GM18909 (cell line): ENCODE results near the gene RPS6KC1.
"Not testable (repeated sequence)": the region's sequence is repeated elsewhere in the genome, so short reads cannot be mapped to it uniquely, and the experiment has no call there.

Source experiments
- ATAC-seq: cut with Tn5 transposase; IDR thresholded peaks from one replicate; pipeline ENCODE4 v1.9.1; 2021; ENCODE audit warnings: mild to moderate bottlenecking; ENCODE audit not compliant: unreplicated experiment, poor library complexity

Gene RPS6KC1

DNA sequence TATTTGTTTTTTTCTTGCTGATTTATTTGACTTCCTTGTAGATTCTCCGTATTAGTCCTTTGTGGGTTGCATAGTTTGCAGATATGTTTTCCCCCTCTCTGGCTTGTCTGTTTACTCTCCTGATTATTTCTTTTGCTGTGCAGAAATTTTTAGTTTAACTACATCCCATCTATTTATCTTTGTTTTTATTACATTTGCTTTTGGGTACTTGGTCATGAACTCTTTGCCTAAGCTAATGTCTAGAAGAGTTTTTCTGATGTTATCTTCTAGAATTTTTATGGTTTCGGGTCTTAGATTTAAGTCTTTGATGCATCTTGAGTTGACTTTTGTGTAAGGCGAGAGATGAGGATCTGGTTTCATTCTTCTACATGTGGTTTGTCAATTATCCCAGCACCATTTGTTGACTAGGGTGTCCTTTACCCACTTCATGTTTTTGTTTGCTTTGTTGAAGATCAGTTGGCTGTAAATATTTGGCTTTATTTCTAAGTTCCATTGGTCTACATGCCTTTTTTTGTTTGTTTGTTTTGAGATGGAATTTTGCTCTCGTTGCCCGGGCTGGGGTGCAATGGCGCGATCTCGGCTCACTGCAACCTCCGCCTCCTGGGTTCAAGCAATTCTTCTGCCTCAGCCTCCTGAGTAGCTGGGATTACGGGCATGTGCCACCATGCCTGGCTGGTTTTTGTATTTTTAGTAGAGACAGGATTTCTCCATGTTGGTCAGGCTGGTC lies 145.4 kb downstream of the RPS6KC1 start:
- ATAC-seq = not testable (repeated sequence)

- ATAC-seq = no peak
These were observed 149.6 kb downstream of the RPS6KC1 start for GRCh38 chr1:213200630-213201029.

- ATAC-seq = no peak
These were observed 150.5 kb downstream of the RPS6KC1 start for GRCh38 chr1:213201380-213202155.

DNA sequence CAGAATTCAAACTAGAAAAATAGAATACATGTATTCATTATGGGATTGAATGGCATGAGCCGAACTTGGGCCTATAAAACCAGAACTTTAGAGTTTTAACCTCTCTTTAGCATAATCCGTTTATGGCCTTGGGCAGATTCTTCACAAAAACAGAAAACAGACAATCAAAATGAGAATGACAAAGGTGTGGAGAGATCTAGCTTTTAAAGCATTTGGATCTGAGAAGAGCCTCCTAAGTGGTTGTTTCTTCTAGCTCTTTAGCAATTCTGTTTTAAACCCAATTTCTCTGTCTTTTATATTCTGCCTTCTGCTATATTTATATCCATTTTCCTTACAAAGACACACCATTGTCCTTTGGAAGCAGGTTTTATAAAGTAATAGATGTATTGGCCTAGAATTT lies 160.2 kb downstream of the RPS6KC1 start:
- no peak for ATAC-seq

DNA sequence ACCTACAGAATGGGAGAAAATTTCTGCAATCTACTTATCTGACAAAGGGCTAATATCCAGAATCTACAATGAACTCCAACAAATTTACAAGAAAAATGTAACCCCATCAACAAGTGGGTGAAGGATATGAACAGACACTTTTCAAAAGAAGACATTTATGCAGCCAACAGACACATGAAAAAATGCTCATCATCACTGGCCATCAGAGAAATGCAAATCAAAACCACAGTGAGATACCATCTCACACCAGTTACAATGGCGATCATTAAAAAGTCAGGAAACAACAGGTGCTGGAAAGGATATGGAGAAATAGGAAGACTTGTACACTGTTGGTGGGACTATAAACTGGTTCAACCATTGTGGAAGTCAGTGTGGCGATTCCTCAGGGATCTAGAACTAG lies 168.0 kb downstream of the RPS6KC1 start:
- ATAC-seq = not testable (repeated sequence)

DNA sequence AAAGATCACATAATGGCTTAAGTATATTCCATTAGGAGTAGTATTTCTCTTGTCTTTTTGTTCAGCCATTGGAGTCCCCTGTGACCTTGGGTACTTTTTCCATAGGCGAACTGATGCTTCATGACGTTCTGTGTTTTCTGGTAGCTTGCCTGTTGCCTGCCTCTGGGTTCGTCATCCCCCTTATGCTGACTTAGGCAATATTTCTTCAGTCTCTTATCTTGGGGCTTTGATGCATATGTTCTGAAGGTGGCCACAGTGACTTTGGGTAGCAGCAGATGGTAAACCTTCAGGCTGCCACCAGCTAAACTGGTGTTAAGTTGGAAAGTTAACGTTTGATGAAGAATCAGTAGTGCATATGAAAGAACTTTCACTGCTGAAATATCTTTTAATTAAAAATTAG lies 170.2 kb downstream of the RPS6KC1 start:
- ATAC-seq = no peak

DNA sequence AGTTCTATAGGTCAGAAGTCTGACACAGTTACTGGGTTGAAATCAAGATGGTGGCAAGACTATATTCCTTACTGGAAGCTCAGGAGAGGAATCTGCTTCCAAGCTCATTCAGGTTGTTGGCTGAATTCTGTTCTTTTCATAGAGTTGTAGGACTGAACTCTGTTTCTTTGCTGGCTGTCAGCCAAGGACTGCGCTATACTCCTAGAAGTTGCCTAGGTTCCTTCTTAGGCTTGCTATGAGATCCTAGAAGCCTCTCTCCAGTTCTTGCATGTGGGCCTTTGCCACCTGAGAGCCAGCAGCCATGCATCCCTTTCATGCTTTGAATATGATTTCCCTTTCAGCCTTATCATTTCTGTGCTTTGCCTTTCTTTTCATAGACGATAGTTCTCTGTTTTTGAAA lies 176.4 kb downstream of the RPS6KC1 start:
- no peak for ATAC-seq

- no peak for ATAC-seq
These were observed 180.8 kb downstream of the RPS6KC1 start for GRCh38 chr1:213231795-213232231.

DNA sequence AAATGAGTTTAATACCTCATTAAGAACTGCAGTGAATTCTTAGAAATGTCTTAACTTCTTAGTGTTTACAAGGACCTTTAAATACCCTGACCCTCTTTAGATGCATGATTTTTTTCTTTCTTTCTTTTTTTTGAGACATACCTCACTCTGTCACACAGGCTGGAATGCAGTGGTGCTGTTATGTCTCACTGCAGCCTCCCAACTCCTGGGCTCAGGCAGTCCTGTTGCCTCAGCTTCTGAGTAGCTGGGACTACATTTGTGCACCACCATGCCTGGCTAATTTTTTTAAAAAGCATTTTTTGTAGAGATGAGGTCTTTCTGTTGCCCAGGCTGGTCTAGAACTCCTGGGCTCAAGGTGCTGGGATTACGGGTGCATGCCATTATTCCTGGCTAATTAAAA lies 191.8 kb downstream of the RPS6KC1 start:
- ATAC-seq = no peak

DNA sequence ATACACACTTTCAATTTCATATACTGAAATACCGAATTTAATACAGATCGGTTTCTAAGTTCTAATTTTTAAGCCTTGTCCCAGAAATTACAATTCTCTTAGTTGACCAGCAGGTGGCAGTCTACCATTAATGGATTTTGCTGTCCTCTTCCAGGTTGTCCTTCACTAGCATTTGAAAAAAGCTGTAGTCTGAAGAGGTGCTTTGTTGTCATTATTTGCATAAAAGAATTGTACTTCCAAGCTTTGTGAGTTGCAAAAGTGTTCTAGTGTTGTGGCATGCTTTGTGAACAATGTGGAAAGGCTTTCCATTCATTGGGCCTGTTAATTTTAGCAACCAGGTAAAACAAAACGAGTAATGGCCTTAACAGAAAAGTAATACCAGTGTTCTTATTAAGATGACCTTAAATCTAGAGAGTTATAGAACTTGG lies 193.6 kb downstream of the RPS6KC1 start:
- peak; percentile 58 for ATAC-seq

DNA sequence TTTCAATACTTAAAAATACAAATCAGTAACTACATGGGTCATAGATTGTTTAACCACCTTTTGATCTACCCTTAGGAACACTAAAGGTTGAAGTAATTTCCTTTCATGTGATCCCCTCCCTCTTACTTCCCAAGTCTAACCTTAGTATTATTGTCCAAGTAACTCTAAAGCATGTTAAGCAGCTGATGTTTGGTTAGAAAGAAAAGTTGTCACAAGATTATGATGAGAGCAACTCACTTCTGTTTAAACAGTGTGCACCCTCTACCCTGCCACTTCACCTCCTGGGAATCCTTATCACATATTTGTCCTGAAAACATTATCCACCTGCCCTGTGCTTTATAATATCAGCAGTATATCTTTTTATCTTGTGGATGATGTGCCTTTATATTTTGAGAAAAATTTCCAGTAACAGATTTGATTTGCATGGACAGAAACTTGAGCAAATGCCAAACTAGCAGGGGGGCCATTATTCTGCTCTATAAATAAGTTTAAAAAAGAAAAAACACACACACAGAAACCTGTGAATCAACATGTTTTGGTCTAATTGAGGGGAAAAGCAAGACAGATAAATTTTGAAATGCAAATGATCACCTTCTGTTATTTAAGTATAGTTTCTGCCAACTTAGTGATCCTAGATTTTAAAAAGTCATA lies 194.3 kb downstream of the RPS6KC1 start:
- ATAC-seq = no peak

DNA sequence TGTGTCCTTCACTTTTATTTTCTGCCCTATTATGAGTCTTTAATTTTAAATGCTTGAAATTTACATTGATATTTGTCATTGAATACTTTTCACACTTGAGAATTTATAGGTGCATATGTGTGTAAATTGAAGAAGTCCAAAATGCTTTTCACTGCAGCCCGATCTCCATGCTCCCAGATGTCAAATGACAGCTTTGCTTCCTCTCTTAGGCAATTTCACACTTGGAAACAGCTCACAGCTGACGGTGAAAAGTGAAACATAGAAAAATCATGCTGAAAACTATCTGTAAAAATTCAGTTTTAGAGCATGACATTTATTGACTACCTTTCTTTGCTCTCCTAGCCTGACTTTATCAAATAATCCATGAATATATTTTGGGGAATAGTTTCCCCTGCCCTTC lies 196.0 kb downstream of the RPS6KC1 start:
- no peak for ATAC-seq

- no peak for ATAC-seq
These were observed 198.4 kb downstream of the RPS6KC1 start for GRCh38 chr1:213249395-213249794.

DNA sequence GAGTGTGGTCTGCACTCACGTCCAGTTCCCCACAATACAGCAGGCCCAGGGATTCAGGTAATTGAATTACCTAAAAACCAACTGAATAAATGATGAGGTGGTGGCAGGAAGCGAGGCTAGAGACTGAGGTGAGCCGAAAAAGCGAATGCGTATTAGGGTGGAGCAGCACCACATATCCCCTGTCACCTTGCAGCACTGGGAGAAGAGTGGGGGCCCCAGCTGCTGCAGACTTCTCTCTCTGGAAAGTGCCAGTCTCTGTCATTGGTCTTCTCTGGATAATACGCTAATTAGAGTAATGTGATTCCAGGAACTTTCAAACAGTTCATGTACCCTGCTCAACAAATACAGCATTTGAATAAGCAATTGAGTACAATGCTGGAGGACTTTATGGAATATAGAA lies 199.0 kb downstream of the RPS6KC1 start:
- ATAC-seq = no peak

GRCh38 chr1:213250446-213250845 lies 199.4 kb downstream of the RPS6KC1 start:
- no peak for ATAC-seq

- no peak for ATAC-seq
These were observed 200.9 kb downstream of the RPS6KC1 start for GRCh38 chr1:213251972-213252371.

DNA sequence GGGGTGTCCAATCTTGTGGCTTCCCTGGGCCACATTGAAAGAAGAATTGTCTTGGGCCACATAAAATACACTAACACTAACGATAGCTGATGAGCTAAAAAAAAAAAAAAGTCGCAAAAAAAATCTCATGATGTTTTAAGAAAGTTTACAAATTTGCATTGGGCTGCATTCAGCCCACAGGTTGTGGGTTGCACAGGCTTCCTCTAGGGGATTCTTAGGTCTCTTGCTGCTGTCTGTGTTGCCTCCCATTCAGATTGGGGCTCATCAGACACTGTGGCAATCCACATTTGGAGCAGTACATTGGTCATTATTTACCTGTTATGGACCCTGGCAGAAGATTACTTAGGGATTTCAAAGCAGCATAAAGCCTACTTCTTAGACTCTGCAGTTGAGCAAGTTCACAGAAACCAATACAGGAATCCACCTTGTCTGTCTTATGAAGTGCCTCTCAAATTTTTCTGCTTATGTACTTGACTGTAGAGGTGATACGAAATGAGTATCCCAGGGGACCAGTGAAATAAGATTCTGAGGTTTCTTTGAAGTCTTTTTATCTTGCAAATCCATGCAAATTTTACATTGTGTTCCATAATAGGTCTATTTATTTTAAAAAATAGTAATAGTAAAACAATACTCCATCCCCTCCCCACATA lies 205.5 kb downstream of the RPS6KC1 start:
- ATAC-seq = peak; percentile 89

DNA sequence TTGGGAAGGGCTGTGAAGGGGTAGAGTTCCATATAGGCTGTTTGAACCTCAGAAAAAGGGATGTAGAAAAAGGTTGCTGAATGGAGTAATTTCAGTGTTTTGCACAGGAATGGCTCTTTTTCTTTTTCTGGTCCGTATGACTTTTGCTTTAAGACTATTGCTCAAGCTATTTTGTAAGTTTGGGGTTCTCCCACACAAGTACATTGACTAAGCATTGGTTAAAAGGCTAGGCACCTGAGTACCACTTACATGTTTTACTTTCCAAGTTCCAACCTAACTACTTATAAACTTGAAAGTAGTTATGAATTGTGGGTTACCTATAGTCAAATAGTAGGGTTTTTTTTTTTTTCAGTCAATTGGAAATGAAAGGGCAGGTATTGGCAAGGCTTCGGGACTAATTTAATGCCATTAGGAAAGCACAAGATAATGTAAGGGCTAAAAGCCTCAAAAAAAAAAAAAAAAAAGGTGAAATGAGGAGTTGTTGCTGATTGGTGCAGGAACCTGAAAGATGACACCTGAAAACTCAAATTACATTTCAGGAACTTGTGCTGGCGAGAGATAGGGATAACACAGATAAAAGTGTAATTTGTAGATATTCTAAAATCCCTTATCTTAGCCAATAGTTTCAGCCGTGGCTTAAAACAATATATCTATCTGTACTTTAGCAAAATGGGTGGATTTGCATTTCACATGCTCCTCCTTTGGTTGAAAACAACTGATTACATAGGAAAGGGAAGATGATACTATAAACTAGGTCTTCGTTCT lies 209.5 kb downstream of the RPS6KC1 start:
- no peak for ATAC-seq

- ATAC-seq = no peak
These were observed 213.5 kb downstream of the RPS6KC1 start for GRCh38 chr1:213264531-213264930.
